Neural cell (in vitro differentiated cells): ENCODE measurements around the gene TRIM66. TPM values are rescaled to one million over a fixed set of nuclear protein-coding genes. Genes with fewer than 3 reads are reported as not detected.

ENCODE experiments used
- H2AFZ ChIP-seq: fragments of 200-600, 300-800 bp; sonication (generic), shearing (Covaris generic); 2 replicates; pipeline ENCODE4 v1.6.0; 2014; ENCODE audit warnings: low read depth, mild to moderate bottlenecking, antibody characterized with exemption, low read length, moderate library complexity
- H3F3A ChIP-seq: fragments of 200-600 bp; shearing (Covaris generic); 2 replicates; pipeline ENCODE4 v1.6.1; 2016; ENCODE audit warnings: mild to moderate bottlenecking, moderate library complexity, mixed read lengths, antibody characterized with exemption, low read length; ENCODE audit not compliant: insufficient read depth, poor library complexity, severe bottlenecking
- H3K27ac ChIP-seq: fragments of 200-600, 300-800 bp; sonication (generic), shearing (Covaris generic); 2 replicates; pipeline ENCODE4 v1.5.1; 2014; ENCODE audit warnings: mild to moderate bottlenecking, low read length, moderate library complexity
- H3K27me3 ChIP-seq: fragments of 300-800, 200-600 bp; sonication (generic), shearing (Covaris generic); 2 replicates; pipeline ENCODE4 v1.6.0; 2014; ENCODE audit warnings: mild to moderate bottlenecking, low read depth, low read length, moderate library complexity; ENCODE audit not compliant: insufficient read depth
- H3K36me3 ChIP-seq: fragments of 300-800, 200-600 bp; sonication (generic), shearing (Covaris generic); 2 replicates; pipeline ENCODE4 v1.5.1; 2014; ENCODE audit warnings: mild to moderate bottlenecking, antibody characterized with exemption, low read length, moderate library complexity; ENCODE audit not compliant: insufficient read depth
- H3K4me2 ChIP-seq: fragments of 300-800, 200-600 bp; sonication (generic), shearing (Covaris generic); 2 replicates; pipeline ENCODE4 v1.6.0; 2014; ENCODE audit warnings: mild to moderate bottlenecking, low read length
- H3K4me3 ChIP-seq: fragments of 300-800, 200-600 bp; sonication (generic), shearing (Covaris generic); 2 replicates; pipeline ENCODE4 v1.5.1; 2014; ENCODE audit warnings: mild to moderate bottlenecking, low read length, moderate library complexity
- H3K79me2 ChIP-seq: fragments of 200-600 bp; shearing (Covaris generic); replicated peaks from 2 replicates; pipeline ENCODE4 v1.6.0; 2014; ENCODE audit warnings: mild to moderate bottlenecking, low read length, moderate library complexity; ENCODE audit not compliant: insufficient read depth
- H3K9ac ChIP-seq: fragments of 300-800, 200-600 bp; sonication (generic), shearing (Covaris generic); 2 replicates; pipeline ENCODE4 v1.6.1; 2016; ENCODE audit warnings: mild to moderate bottlenecking, low read length, mixed read lengths
- H3K9me2 ChIP-seq: fragments of 200-600 bp; shearing (Covaris generic); 2 replicates; pipeline ENCODE4 v1.6.1; 2016; ENCODE audit warnings: mild to moderate bottlenecking, low read length, mixed read lengths; ENCODE audit not compliant: insufficient read depth
- H3K9me3 ChIP-seq: fragments of 200-600, 300-800 bp; sonication (generic), shearing (Covaris generic); 2 replicates; pipeline ENCODE4 v1.6.1; 2016; ENCODE audit warnings: mild to moderate bottlenecking, mixed run types, low read length, moderate library complexity, mixed read lengths
- H4K20me1 ChIP-seq: fragments of 200-600 bp; shearing (Covaris generic); 2 replicates; pipeline ENCODE4 v1.6.1; 2016; ENCODE audit warnings: mild to moderate bottlenecking, mixed run types; ENCODE audit not compliant: insufficient read depth
- EP300 ChIP-seq: fragments of 450-650 bp; conservative IDR thresholded peaks from 2 replicates; pipeline ENCODE4 v1.6.1; 2014; ENCODE audit warnings: antibody characterized with exemption, mild to moderate bottlenecking, moderate library complexity; ENCODE audit not compliant: poor library complexity, severe bottlenecking
- EZH2 ChIP-seq: fragments of 200-600, 300-800 bp; shearing (Covaris generic), sonication (generic); IDR thresholded peaks from 2 replicates; pipeline ENCODE4 v1.6.1; 2014; ENCODE audit warnings: antibody characterized with exemption, low read length, borderline replicate concordance, mild to moderate bottlenecking; ENCODE audit not compliant: insufficient read depth, poor library complexity, severe bottlenecking
- MXI1 ChIP-seq: fragments of 450-650 bp; conservative IDR thresholded peaks from 2 replicates; pipeline ENCODE4 v1.6.1; 2014; ENCODE audit warnings: antibody characterized with exemption, mild to moderate bottlenecking; ENCODE audit not compliant: poor library complexity, severe bottlenecking
- POLR2AphosphoS5 ChIP-seq: IDR thresholded peaks from 2 replicates; pipeline ENCODE4 v1.6.1; 2012
- RAD21 ChIP-seq: fragments of 450-650 bp; conservative IDR thresholded peaks from 2 replicates; pipeline ENCODE4 v1.6.1; 2014; ENCODE audit warnings: antibody characterized with exemption, mild to moderate bottlenecking, moderate library complexity
- SMC3 ChIP-seq: fragments of 450-650 bp; conservative IDR thresholded peaks from 2 replicates; pipeline ENCODE4 v1.6.1; 2014; ENCODE audit warnings: antibody characterized with exemption, mild to moderate bottlenecking, moderate library complexity; ENCODE audit not compliant: poor library complexity
- TAF1 ChIP-seq: IDR thresholded peaks from 2 replicates; pipeline ENCODE4 v1.6.1; 2012; ENCODE audit warnings: low read depth
- polyA plus RNA-seq: library from polyadenylated mRNA; depleted of rRNA; stranded (reverse); fragments of >200 nt; gene quantifications from 2 replicates; pipeline ENCODE4 v1.2.3, GENCODE V29; 2014
- TF ChIP-seq, protein P1 (sequence below): IDR thresholded peaks from 2 replicates; pipeline ENCODE4 v1.6.1; 2012; ENCODE audit warnings: borderline replicate concordance
- TF ChIP-seq, protein P2 (sequence below): fragments of 450-650 bp; IDR thresholded peaks from 2 replicates; pipeline ENCODE4 v1.5.1; 2014; ENCODE audit warnings: antibody characterized with exemption, mild to moderate bottlenecking, moderate library complexity; ENCODE audit not compliant: poor library complexity, severe bottlenecking

TRIM66 gene
- polyA plus RNA-seq, 1 donor from 2014 or later = 0.82 TPM

DNA sequence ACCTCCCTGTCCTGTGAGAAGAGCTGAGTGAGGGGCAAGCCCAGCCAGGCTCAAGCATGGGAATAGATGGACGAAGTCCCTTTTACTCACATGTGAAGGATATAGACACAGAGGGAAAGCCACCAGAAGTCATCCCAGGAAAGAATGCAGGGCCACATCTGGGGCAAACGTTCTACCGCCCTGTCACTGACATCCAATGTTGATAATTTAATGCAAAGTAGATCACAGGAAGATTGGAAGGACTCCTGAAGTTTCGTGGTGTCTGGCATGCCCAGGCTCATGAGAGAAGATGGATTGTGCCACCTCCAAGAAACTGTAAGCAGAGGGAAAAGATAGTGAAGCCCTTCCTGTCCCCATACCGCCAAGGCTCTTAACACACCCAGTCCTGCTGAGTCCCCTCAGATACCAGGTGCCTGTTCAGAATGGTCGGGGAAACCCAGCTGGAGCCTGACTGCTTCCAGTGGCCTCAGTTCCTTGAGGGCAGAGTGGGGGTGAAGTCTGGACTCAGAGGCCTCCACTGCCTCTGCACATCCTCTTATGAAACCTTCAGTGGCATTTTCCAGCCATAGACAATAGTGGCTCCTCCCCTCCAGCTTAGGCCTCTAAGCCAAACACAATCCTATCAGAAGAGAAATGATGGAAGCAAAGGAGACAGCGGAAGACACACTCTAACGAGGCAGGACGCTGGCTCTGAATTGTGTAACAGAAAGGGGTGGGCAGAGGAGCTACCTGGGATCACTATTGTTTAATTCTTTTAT lies 80.9 kb downstream of the TRIM66 start:
- Histone ChIP-seq H3F3A (no peaks in the 10 kb centered on the region), H3K36me3 (no peaks in the 10 kb centered on the region), H3K9me2 (no peaks in the 10 kb centered on the region), H4K20me1 (no peaks in the 10 kb centered on the region), H3K9ac (no peak overlapping the region), H3K27ac (no peak overlapping the region), H3K9me3 (no peaks in the 10 kb centered on the region), H3K27me3 (no peaks in the 10 kb centered on the region), H2AFZ (no peak overlapping the region), H3K4me3 (no peak overlapping the region), H3K4me2 (no peak overlapping the region), H3K79me2 (no peaks in the 10 kb centered on the region)
- TF ChIP-seq TAF1 = no peak
- no peak for TF ChIP-seq MXI1
- TF ChIP-seq, protein P1, sequence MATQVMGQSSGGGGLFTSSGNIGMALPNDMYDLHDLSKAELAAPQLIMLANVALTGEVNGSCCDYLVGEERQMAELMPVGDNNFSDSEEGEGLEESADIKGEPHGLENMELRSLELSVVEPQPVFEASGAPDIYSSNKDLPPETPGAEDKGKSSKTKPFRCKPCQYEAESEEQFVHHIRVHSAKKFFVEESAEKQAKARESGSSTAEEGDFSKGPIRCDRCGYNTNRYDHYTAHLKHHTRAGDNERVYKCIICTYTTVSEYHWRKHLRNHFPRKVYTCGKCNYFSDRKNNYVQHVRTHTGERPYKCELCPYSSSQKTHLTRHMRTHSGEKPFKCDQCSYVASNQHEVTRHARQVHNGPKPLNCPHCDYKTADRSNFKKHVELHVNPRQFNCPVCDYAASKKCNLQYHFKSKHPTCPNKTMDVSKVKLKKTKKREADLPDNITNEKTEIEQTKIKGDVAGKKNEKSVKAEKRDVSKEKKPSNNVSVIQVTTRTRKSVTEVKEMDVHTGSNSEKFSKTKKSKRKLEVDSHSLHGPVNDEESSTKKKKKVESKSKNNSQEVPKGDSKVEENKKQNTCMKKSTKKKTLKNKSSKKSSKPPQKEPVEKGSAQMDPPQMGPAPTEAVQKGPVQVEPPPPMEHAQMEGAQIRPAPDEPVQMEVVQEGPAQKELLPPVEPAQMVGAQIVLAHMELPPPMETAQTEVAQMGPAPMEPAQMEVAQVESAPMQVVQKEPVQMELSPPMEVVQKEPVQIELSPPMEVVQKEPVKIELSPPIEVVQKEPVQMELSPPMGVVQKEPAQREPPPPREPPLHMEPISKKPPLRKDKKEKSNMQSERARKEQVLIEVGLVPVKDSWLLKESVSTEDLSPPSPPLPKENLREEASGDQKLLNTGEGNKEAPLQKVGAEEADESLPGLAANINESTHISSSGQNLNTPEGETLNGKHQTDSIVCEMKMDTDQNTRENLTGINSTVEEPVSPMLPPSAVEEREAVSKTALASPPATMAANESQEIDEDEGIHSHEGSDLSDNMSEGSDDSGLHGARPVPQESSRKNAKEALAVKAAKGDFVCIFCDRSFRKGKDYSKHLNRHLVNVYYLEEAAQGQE = no peak
- TF ChIP-seq, protein P2, sequence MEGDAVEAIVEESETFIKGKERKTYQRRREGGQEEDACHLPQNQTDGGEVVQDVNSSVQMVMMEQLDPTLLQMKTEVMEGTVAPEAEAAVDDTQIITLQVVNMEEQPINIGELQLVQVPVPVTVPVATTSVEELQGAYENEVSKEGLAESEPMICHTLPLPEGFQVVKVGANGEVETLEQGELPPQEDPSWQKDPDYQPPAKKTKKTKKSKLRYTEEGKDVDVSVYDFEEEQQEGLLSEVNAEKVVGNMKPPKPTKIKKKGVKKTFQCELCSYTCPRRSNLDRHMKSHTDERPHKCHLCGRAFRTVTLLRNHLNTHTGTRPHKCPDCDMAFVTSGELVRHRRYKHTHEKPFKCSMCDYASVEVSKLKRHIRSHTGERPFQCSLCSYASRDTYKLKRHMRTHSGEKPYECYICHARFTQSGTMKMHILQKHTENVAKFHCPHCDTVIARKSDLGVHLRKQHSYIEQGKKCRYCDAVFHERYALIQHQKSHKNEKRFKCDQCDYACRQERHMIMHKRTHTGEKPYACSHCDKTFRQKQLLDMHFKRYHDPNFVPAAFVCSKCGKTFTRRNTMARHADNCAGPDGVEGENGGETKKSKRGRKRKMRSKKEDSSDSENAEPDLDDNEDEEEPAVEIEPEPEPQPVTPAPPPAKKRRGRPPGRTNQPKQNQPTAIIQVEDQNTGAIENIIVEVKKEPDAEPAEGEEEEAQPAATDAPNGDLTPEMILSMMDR = no peak
- no peak for TF ChIP-seq RAD21
- no peak for TF ChIP-seq EP300
- no peak for TF ChIP-seq POLR2AphosphoS5
- TF ChIP-seq EZH2 = no peak
- TF ChIP-seq SMC3 = no peak

DNA sequence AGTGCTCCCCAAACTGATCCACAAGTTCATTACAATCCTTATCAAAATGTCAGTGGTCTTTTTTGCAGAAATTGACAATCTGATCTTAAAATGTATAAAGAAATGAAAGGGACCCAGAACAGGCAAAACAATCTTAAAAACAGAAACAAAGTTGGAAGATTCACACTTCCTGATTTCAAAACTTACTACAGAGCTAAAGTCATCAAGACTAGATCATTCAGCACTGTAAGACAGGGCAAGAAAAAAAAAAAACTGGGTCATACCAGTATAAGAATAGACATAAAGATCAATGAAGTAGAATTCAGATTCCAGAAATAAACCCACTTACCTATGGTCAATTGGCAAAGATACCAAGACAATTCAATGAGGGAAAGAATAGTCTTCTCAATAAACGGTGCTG lies 84.0 kb downstream of the TRIM66 start:
- no peaks in the 10 kb centered on the region for H3F3A ChIP-seq
- H3K36me3 ChIP-seq = no peaks in the 10 kb centered on the region
- no peak overlapping the region for H3K4me2 ChIP-seq
- TF ChIP-seq SMC3 = no peak
- TF ChIP-seq, protein P1 = no peak
- H3K27me3 ChIP-seq = no peaks in the 10 kb centered on the region
- no peaks in the 10 kb centered on the region for H3K9me3 ChIP-seq
- no peaks in the 10 kb centered on the region for H4K20me1 ChIP-seq
- H3K27ac ChIP-seq = no peak overlapping the region
- peaks cover 2% of the 10 kb centered on the region for H3K79me2 ChIP-seq
- H2AFZ ChIP-seq = no peak overlapping the region
- no peak overlapping the region for H3K9ac ChIP-seq
- no peak overlapping the region for H3K4me3 ChIP-seq
- no peaks in the 10 kb centered on the region for H3K9me2 ChIP-seq
